ENCODE measurements around the gene PSAT1.

Gene PSAT1

GRCh38 chr9:78368236-78368635 is 71.3 kb downstream of the PSAT1 start:
- no peak for DNase-seq

GRCh38 chr9:78369639-78370219 is 72.8 kb downstream of the PSAT1 start:
- peak; percentile 13 to 32 (median 25) for DNase-seq

GRCh38 chr9:78370991-78371390 is 74.1 kb downstream of the PSAT1 start:
- DNase-seq, result no peak

- no peak for DNase-seq
These were observed 75.1 kb downstream of the PSAT1 start for GRCh38 chr9:78371981-78372380.

Data from T-helper 1 cell (primary cell).